ENCODE measurements around the gene POR.
"Not testable (repeated sequence)": the region's sequence is repeated elsewhere in the genome, so short reads cannot be mapped to it uniquely, and the experiment has no call there.

The POR gene

DNA sequence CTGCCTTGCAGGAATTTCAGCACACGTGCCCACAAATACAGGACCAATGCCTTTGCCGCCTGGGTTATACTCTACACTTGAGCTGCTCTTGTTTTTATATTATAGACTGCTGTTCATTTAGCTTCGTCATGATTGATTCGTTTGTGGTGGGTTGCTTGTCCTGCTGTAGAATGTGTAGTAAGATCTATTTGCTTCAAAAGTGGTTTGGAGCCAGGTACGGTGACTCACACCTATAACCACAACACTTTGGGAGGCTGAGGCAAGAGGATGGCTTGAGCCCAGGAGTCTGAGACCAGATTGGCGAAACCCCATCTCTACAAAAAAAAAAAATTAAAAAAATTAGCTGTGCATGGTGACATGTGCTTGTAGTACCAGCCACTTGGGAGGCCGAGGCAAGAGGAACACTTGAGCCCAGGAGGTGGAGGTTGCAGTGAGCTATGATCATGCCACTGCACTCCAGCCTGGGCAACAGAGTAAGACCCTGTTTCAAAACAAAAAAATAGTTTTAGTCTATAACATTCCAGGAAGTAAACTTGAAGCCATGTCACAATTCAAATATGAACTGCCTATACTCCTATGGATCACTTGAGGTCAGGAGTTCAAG is 45.1 kb upstream of the POR start:
- TF ChIP-seq CTCF (IDR thresholded peaks at IDR 0.05; ENCODE audit: control extremely low read depth, extremely low read depth, low read depth, missing control alignments) = no peak
- ChIA-PET POLR2A (no interaction called here), CTCF (interaction anchor here (1.2 to 5.7 kb wide), 5 partner anchors 9 to 151 kb away, joined by 3 to 56 read pairs (median 4); partner anchors contain the start of gene RHBDD2)
- DNase-seq (ENCODE audit: extremely low spot score) = no peak

DNA sequence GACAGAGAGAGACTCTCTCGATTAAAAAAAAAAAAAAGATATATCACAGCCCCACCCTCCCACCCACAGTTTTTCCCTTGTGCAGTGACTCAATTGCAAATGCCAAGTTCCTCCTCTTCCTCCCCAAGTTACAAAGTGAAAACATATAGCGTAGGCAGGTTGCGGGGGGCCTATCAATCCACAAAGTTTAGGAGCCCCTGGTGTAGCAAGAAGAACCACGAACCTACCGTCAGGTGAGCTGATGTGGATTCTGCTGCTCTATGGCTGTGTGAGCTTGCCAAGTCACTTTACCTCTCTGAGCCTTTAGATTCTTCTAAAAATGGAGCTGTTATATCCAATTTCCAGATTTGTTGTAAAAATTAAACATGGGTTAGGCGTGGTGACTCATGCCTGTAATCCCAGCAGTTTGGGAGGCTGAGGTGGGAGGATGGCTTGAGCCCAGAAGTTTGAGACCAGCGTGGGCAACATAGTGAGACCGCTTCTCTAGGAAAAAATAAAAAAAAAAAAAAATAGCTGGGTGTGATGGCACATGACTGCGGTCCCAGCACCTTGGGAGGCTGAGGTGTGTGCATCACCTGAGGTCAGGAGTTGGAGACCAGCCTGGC is 44.3 kb upstream of the POR start:
- DNase-seq (ENCODE audit: extremely low spot score) = no peak
- TF ChIP-seq CTCF (IDR thresholded peaks at IDR 0.05; ENCODE audit: control extremely low read depth, extremely low read depth, low read depth, missing control alignments) = no peak
- POLR2A ChIA-PET = no interaction called here
- CTCF ChIA-PET = interaction anchor here (1.0 to 5.7 kb wide), 3 partner anchors 52 to 178 kb away, joined by 3 to 56 read pairs (median 3); partner anchors contain the start of genes MDH2 and STYXL1

DNA sequence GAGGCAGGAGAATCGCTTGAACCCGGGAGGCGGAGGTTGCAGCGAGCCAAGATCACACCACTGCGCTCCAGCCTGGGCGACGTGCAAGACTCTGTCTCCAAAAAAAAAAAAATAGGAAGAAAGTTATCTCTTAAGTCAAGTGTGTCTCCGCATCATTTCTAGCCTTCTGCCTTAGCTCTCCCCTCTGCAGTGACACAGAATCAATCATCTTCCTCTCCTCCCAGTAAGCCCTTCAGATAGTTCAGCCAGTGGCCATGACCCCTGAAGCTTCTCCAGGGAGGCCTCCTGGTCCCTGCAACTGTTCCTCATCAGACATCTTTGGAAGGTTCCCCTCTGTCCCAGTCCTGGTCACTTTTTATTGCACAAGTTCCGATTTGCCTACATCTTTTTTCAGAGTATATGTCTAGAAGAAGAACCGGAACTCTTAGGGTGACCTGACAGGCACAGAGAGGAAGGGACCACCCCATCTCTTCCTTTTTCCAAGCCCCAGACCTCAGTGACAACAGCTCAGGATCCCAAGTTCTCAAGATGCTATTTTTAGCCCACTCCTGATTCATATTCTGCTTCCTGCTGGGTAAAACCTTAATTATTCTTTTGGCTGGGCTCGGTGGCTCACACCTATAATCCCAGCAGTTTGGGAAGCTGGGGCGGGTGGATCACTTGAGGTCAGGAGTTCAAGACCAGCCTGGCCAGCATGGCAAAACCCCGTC is 42.7 kb upstream of the POR start:
- TF ChIP-seq CTCF (IDR thresholded peaks at IDR 0.05; ENCODE audit: control extremely low read depth, extremely low read depth, low read depth, missing control alignments) = no peak
- CTCF ChIA-PET = interaction anchor here (1.0 to 5.7 kb wide), 2 partner anchors 120 to 148 kb away, joined by 3 to 56 read pairs; no protein-coding TSS in a partner anchor
- POLR2A ChIA-PET = interaction anchor here (0.9 kb wide), 1 partner anchor 30 kb away, joined by 4 read pairs; no protein-coding TSS in a partner anchor
- no peak for DNase-seq (ENCODE audit: extremely low spot score)

DNA sequence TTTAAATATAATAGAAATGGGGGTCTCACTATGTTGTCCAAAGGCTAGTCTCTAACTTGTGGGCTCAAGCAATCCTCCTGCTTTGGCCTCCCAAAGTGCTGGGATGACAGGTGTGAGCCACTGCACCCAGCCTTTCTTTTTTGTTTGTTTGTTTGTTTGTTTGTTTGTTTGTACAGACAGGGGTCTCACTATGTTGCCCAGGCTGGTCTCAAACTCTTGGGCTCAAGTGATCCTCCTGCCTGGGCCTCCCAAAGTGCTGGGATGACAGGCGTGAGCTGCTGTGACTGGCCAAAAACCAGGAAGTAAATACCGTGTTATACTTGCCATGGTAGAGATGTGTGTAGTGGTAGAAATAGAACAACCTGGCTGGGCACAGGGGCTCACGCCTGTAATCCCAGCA is 40.8 kb upstream of the POR start:
- DNase-seq (ENCODE audit: extremely low spot score); POLR2A ChIA-PET: not testable (repeated sequence)
- CTCF ChIA-PET = interaction anchor here (1.5 to 4.8 kb wide), 2 partner anchors 11 to 146 kb away, joined by 4 to 25 read pairs; no protein-coding TSS in a partner anchor

DNA sequence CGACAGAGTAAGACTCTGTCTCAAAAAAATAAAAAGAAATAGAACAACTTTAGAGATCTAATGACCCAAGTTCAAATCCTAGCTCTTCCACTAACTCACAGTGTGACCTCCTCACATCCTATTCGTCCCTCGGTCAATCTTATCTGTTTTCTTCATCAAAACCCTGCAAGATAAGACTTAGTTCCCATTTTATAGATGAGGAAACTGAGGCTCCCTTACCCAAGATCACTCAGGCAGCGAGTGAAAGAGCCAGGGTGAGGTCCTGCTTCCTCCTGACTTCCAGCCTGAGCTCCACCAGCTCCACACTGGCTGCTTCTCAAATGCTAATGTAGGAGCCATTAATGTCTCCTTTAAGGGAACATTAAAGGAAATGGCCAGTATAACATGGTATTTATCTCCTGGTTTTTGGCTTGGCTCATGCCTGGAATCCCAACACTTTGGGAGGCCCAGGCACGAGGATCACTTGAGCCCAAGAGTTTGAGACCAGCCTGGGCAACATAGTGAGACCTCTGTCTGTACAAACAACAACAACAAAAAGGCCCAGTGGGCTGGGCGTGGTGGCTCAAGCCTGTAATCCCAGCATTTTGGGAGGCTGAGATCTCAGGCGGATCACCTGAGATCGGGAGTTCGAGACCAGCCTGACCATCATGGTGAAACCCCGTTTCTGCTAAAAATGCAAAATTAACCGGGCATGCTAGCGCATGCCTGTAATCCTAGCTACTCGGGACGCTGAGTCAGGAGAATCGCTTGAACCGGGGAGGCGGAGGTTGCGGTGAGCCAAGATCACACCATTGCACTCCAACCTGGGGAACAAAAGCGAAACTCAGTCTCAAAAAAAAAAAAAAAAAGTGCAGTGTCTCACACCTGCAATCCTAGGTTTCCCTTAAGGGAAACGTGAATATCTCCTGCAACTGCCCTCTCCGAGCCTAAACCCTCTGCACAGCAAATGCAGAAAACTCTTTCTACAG is 39.6 kb upstream of the POR start:
- ChIA-PET POLR2A (no interaction called here), CTCF (interaction anchor here (1.5 to 4.8 kb wide), 2 partner anchors 10 to 145 kb away, joined by 4 to 25 read pairs; no protein-coding TSS in a partner anchor)
- TF ChIP-seq CTCF (IDR thresholded peaks at IDR 0.05; ENCODE audit: control extremely low read depth, extremely low read depth, low read depth, missing control alignments) = no peak
- no peak for DNase-seq (ENCODE audit: extremely low spot score)

DNA sequence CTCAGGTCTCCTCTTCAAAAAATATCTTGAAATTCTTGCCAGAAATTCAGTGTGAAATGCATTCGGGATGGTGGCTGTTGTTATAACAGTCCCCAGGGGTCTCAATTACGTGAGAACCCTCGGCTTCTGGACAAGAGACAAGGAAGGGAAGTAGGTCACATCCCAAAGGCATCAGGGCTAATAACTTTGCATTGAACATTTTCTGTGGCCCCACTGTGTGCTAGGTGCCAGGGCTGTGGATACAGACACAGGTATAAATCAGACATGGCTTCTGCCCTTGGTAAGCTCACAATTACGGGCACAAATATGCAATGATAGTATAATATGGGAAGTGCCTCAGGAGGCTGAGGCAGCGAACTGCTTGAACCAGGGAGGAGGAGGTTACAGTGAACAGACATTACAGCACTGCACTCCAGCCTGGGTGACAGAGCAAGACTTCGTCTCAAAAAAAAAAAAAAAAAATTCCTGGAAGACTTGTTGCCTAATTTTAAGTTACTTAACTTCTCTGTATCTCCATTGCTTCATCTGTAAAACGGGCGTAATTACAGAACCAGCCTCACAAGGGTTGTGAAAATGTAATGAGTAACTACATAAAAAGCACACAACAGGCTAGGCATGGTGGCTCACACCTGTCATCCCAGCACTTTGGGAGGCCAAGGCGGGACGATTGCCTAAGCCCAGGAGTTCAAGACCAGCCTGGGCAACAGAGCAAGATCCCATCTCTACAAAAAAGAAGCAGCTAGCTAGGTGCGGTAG is 38.7 kb upstream of the POR start:
- ChIA-PET POLR2A (no interaction called here), CTCF (interaction anchor here (1.3 to 4.8 kb wide), 3 partner anchors 10 to 144 kb away, joined by 3 to 25 read pairs (median 18); no protein-coding TSS in a partner anchor)
- no peak for DNase-seq (ENCODE audit: extremely low spot score)
- TF ChIP-seq CTCF (IDR thresholded peaks at IDR 0.05; ENCODE audit: control extremely low read depth, extremely low read depth, low read depth, missing control alignments) = no peak

All from GM10248 (cell line).